PFSK-1 (cell line): ENCODE measurements around the gene HCAR1.

Experiments used
- FOXP2 ChIP-seq: optimal IDR thresholded peaks from 2 replicates; pipeline ENCODE3; 2011; ENCODE audit warnings: borderline replicate concordance, control low read depth, inconsistent platforms; ENCODE audit not compliant: insufficient read depth; ENCODE audit errors: extremely low read length, extremely low read depth
- POLR2AphosphoS5 ChIP-seq: IDR thresholded peaks from 2 replicates; pipeline ENCODE4 v1.6.1; 2012; ENCODE audit warnings: low read depth, mild to moderate bottlenecking, control low read depth, low read length, moderate library complexity
- SIN3A ChIP-seq: IDR thresholded peaks from 2 replicates; pipeline ENCODE4 v1.6.1; 2012; ENCODE audit warnings: mild to moderate bottlenecking, low read length, moderate library complexity, borderline replicate concordance; ENCODE audit not compliant: insufficient read depth
- TAF1 ChIP-seq: IDR thresholded peaks from 2 replicates; pipeline ENCODE4 v1.6.1; 2012; ENCODE audit warnings: low read length, control low read depth, borderline replicate concordance; ENCODE audit not compliant: insufficient read depth
- TF ChIP-seq, protein P1 (sequence below), 2 experiments: IDR thresholded peaks; 2 replicates each; pipeline versions ENCODE4 v1.6.1 to v1.8.0; 2011 to 2012; ENCODE audit warnings: low read depth in 2 of 2, low read length in 2 of 2, control low read depth in 1 of 2, inconsistent platforms in 1 of 2, mild to moderate bottlenecking in 1 of 2, moderate library complexity in 1 of 2; ENCODE audit not compliant: insufficient read depth in 1 of 2

HCAR1 gene

DNA sequence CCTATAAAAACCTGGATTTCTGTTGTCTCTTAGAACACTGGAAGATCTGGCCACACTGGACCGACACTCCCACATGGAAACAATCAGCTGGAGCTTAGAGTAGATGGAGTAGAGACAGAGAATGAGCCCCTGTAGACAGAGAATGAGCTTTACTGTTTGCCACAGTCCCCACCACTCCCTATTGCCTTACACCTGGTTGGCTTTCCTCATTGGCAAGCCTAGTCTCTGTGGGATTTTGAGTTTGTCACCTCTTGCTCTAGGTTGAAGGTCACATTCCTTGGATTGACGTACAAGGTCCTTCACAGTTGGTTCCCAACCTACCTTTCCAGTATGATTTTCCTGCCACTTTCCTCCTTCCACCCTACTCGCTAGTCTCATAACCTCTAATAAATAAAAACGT is 2.0 kb upstream of the HCAR1 start:
- TF ChIP-seq TAF1, result no peak
- TF ChIP-seq, protein P1, sequence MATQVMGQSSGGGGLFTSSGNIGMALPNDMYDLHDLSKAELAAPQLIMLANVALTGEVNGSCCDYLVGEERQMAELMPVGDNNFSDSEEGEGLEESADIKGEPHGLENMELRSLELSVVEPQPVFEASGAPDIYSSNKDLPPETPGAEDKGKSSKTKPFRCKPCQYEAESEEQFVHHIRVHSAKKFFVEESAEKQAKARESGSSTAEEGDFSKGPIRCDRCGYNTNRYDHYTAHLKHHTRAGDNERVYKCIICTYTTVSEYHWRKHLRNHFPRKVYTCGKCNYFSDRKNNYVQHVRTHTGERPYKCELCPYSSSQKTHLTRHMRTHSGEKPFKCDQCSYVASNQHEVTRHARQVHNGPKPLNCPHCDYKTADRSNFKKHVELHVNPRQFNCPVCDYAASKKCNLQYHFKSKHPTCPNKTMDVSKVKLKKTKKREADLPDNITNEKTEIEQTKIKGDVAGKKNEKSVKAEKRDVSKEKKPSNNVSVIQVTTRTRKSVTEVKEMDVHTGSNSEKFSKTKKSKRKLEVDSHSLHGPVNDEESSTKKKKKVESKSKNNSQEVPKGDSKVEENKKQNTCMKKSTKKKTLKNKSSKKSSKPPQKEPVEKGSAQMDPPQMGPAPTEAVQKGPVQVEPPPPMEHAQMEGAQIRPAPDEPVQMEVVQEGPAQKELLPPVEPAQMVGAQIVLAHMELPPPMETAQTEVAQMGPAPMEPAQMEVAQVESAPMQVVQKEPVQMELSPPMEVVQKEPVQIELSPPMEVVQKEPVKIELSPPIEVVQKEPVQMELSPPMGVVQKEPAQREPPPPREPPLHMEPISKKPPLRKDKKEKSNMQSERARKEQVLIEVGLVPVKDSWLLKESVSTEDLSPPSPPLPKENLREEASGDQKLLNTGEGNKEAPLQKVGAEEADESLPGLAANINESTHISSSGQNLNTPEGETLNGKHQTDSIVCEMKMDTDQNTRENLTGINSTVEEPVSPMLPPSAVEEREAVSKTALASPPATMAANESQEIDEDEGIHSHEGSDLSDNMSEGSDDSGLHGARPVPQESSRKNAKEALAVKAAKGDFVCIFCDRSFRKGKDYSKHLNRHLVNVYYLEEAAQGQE (IDR thresholded peaks at IDR 0.05; ENCODE audit: insufficient read depth in 1 of 2, low read depth in 2 of 2, low read length in 2 of 2), result no peak
- no peak for TF ChIP-seq SIN3A
- TF ChIP-seq POLR2AphosphoS5, result no peak
- no peak for TF ChIP-seq FOXP2

GRCh38 chr12:122732170-122732569 is 1.5 kb upstream of the HCAR1 start:
- TF ChIP-seq POLR2AphosphoS5, result no peak
- TF ChIP-seq FOXP2, result no peak
- TF ChIP-seq, protein P1 (IDR thresholded peaks at IDR 0.05; ENCODE audit: insufficient read depth in 1 of 2, low read depth in 2 of 2, low read length in 2 of 2), result no peak
- TF ChIP-seq SIN3A, result no peak
- TF ChIP-seq TAF1, result no peak

- TF ChIP-seq SIN3A (no peak), FOXP2 (no peak), TAF1 (no peak), POLR2AphosphoS5 (no peak)
- TF ChIP-seq, protein P1 (IDR thresholded peaks at IDR 0.05; ENCODE audit: insufficient read depth in 1 of 2, low read depth in 2 of 2, low read length in 2 of 2), result no peak
Observed at GRCh38 chr12:122729583-122730214, 945 bp downstream of the HCAR1 start.

GRCh38 chr12:122726080-122726558 is 4.5 kb downstream of the HCAR1 start:
- TF ChIP-seq FOXP2, result no peak
- no peak for TF ChIP-seq SIN3A
- TF ChIP-seq, protein P1 (IDR thresholded peaks at IDR 0.05; ENCODE audit: insufficient read depth in 1 of 2, low read depth in 2 of 2, low read length in 2 of 2), result no peak
- TF ChIP-seq POLR2AphosphoS5, result no peak
- TF ChIP-seq TAF1, result no peak

DNA sequence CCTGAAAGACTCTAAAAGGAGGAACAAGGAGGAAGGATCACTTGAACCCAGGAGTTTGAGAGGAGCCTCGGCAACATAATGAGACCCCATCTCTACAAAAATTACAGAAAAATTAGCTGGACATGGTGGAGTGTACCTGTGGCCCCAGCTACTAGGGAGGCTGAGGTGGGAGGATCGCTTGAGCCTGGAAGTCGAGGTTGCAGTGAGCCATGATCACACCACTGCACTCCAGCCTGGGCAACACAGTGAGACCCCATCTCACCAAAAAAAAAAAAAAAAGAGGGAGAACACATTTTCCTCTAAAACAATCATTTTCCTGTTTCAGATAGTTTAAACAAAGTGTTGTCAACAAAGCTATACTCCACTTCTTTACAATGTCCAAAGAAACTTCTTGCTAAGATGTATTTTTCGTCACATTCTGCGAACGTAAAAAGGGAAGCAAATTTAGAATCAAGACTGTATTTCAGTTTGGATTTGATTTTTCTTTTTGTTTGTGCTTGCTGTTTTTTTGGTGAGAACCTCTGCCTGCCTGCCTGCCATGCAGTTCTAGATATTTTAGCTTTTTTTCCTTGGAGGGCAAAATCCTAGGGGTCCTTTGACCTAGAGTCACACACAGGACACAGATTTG is 5.1 kb downstream of the HCAR1 start:
- no peak for TF ChIP-seq SIN3A
- no peak for TF ChIP-seq FOXP2
- TF ChIP-seq, protein P1 (IDR thresholded peaks at IDR 0.05; ENCODE audit: insufficient read depth in 1 of 2, low read depth in 2 of 2, low read length in 2 of 2), result no peak
- no peak for TF ChIP-seq TAF1
- no peak for TF ChIP-seq POLR2AphosphoS5
